K562 (cell line): ENCODE data around the gene LIMS2. TPM values are rescaled to one million over a fixed set of nuclear protein-coding genes. Genes with fewer than 3 reads are reported as not detected.

Source experiments
- ATAC-seq: fragments of 200-7000 bp; cut with Tn5 transposase; 3 replicates; pipeline ENCODE4 v1.9.1; 2020; ENCODE audit warnings: moderate library complexity
- BruUV-seq: library from RNA; stranded (reverse); fragments of 400-500 nt; replicated peaks from 2 replicates; lab custom pipeline; 2021; lab: Mats Ljungman, UMichigan
- CTCF ChIA-PET: fragments of 300-600 bp; formaldehyde crosslinking; extraction: SDS; loops from one replicate; lab custom pipeline; 2021; ENCODE audit warnings: low intra/inter-chr PET ratio; lab: Yijun Ruan, JAX
- POLR2A ChIA-PET: fragments of 300-600, 350-650 bp; sonication (Branson Sonifier 250); formaldehyde crosslinking; extraction: SDS; loops from one replicate; lab custom pipeline; 2021; ENCODE audit warnings: antibody characterized with exemption, inconsistent platforms; lab: Yijun Ruan, JAX
- DNase-seq, 4 experiments: peaks; one replicate each; pipeline versions ENCODE4 v3.0.0 to v3.0.0-alpha.2; 2011 to 2018; ENCODE audit warnings: low spot score in 3 of 4, mixed read lengths in 3 of 4; ENCODE audit errors: extremely low read depth in 1 of 4
- FAIRE-seq: peaks from 2 replicates; lab custom pipeline; 2011; peaks lifted over from hg19 to GRCh38; lab: Jason Lieb, UNC
- H2AFZ ChIP-seq: 2 replicates; pipeline ENCODE4 v1.6.0; 2011; ENCODE audit warnings: low read depth, low read length, control low read depth, inconsistent platforms
- H3K27ac ChIP-seq: fragments of 200-600 bp; 3 replicates; pipeline ENCODE4 v1.8.0; 2011; ENCODE audit warnings: low read depth, mild to moderate bottlenecking, control low read depth, inconsistent platforms, low read length, moderate library complexity, mixed read lengths; ENCODE audit errors: extremely low read depth
- H3K27me3 ChIP-seq, 2 experiments: fragments of 300-600 bp in 1 of 2; 2 replicates in 1 of 2; 3 replicates in 1 of 2; pipeline versions ENCODE4 v1.6.0 to v1.8.0; 2011; ENCODE audit warnings: inconsistent platforms in 2 of 2, low read length in 2 of 2, mild to moderate bottlenecking in 1 of 2, mixed read lengths in 1 of 2, moderate library complexity in 1 of 2; ENCODE audit not compliant: control insufficient read depth in 2 of 2, insufficient read depth in 2 of 2
- H3K36me3 ChIP-seq: fragments of 300-600 bp; 3 replicates; pipeline ENCODE4 v1.8.0; 2011; ENCODE audit warnings: mild to moderate bottlenecking, low read length, inconsistent platforms; ENCODE audit not compliant: control insufficient read depth, insufficient read depth
- H3K4me1 ChIP-seq, 2 experiments: fragments of 200-600 bp in 1 of 2; replicated peaks in 1 of 2; 2 replicates in 1 of 2; 3 replicates in 1 of 2; pipeline versions ENCODE4 v1.5.1 to v1.8.0; 2011; ENCODE audit warnings: inconsistent platforms in 2 of 2, low read length in 2 of 2, mild to moderate bottlenecking in 1 of 2, mixed read lengths in 1 of 2, moderate library complexity in 1 of 2; ENCODE audit not compliant: control insufficient read depth in 2 of 2, insufficient read depth in 2 of 2
- H3K4me2 ChIP-seq: 2 replicates; pipeline ENCODE4 v1.6.1; 2011; ENCODE audit warnings: low read length, control low read depth, inconsistent platforms, mixed read lengths; ENCODE audit not compliant: insufficient read depth
- H3K4me3 ChIP-seq: fragments of 200-600 bp; sonication (generic), shearing (Covaris generic); 2 replicates; pipeline ENCODE4 v1.5.1; 2016; ENCODE audit warnings: control low read depth, inconsistent platforms
- H3K79me2 ChIP-seq: fragments of 200-600 bp; 3 replicates; pipeline ENCODE4 v1.8.0; 2011; ENCODE audit warnings: low read length, inconsistent platforms; ENCODE audit not compliant: control insufficient read depth, insufficient read depth
- H3K9ac ChIP-seq, 2 experiments: 2 replicates each; pipeline versions ENCODE4 v1.6.0 to v1.6.1; 2011; ENCODE audit warnings: low read depth in 2 of 2, low read length in 2 of 2, control low read depth in 1 of 2, inconsistent platforms in 1 of 2, mild to moderate bottlenecking in 1 of 2, mixed read lengths in 1 of 2; ENCODE audit not compliant: insufficient read depth in 1 of 2
- H3K9me1 ChIP-seq: one replicate; pipeline ENCODE4 v1.6.0; 2011; ENCODE audit warnings: inconsistent platforms, mild to moderate bottlenecking, low read length, moderate library complexity; ENCODE audit not compliant: control insufficient read depth, insufficient read depth
- H3K9me3 ChIP-seq: replicated peaks from 2 replicates; pipeline ENCODE4 v1.5.1; 2011; ENCODE audit warnings: low read depth, low read length, inconsistent platforms; ENCODE audit not compliant: control insufficient read depth, insufficient read depth
- H4K20me1 ChIP-seq: replicated peaks from 2 replicates; pipeline ENCODE4 v1.6.1; 2011; ENCODE audit warnings: low read length, inconsistent platforms, mixed read lengths; ENCODE audit not compliant: control insufficient read depth, insufficient read depth
- E2F8 ChIP-seq: fragments of 450-650 bp; IDR thresholded peaks from 2 replicates; pipeline ENCODE4 v1.7.1; 2018; ENCODE audit warnings: mild to moderate bottlenecking, low read depth; ENCODE audit not compliant: partially characterized antibody
- HCFC1 ChIP-seq: IDR thresholded peaks from 2 replicates; pipeline ENCODE4 v1.6.1; 2012; ENCODE audit warnings: low read depth, low read length, improper control_type of control experiment
- HMG20B ChIP-seq: fragments of 250-450 bp; sonication (Bioruptor Pico); IDR thresholded peaks from 2 replicates; pipeline ENCODE4 v1.5.0; 2021; ENCODE audit warnings: mild to moderate bottlenecking
- SPI1 ChIP-seq: IDR thresholded peaks from 2 replicates; pipeline ENCODE4 v1.6.1; 2011; ENCODE audit warnings: low read depth, low read length, control low read depth, borderline replicate concordance
- WGBS: fragments of 100-300 bp; shearing (Covaris generic); methylation state at CpG from one replicate; pipeline ENCODE4 v1.1.6; 2016; ENCODE audit warnings: low coverage, mixed read lengths; ENCODE audit not compliant: insufficient coverage; ENCODE audit errors: missing lambda C conversion rate; 5-methylcytosine and 5-hydroxymethylcytosine counted together
- in situ Hi-C: fragments of 300-500 bp; cut with MboI; formaldehyde crosslinking; loops from 4 replicates; pipeline ENCODE4 v1.15.0; 2018; ENCODE audit warnings: inconsistent platforms, mixed read lengths
- intact Hi-C: fragments of 100-400 bp; cut with micrococcal nuclease; formaldehyde crosslinking; loops from 2 replicates; pipeline ENCODE4 v1.14.2; 2022
- polyA plus RNA-seq, 8 experiments: library from polyadenylated mRNA; depleted of rRNA in 4 of 8; stranded (reverse) in 5 of 8; unstranded in 3 of 8; fragments of >200 nt; fragmentation: Nextera tagmentation in 2 of 8; fragmentation: Illumina TruSeq in 1 of 8; extraction: Ambion mirVana in 2 of 8; extraction: Trizol in 1 of 8; gene quantifications; 2 replicates each; pipeline versions ENCODE4 v1.2.1 to v1.2.3, GENCODE V29; 2011 to 2014; ENCODE audit warnings: inconsistent platforms in 1 of 8, missing spikeins in 1 of 8
- total RNA-seq, 7 experiments: library from RNA; depleted of rRNA in 6 of 7; stranded (reverse); fragments of >200 nt in 6 of 7; fragmentation: Illumina TruSeq in 2 of 7; extraction: Trizol in 2 of 7; gene quantifications; 2 replicates each; pipeline versions ENCODE4 v1.2.1 to v1.2.3, GENCODE V29; 2011 to 2021; ENCODE audit warnings: low replicate concordance in 1 of 7
- TF ChIP-seq, protein P1 (sequence below): fragments of 250-450 bp; sonication (Bioruptor Pico); IDR thresholded peaks from 2 replicates; pipeline ENCODE4 v1.8.0; 2022; ENCODE audit warnings: inconsistent platforms, mild to moderate bottlenecking, moderate library complexity, borderline replicate concordance

LIMS2 gene
- total and polyA plus RNA-seq, 9 of the 15 experiments (the other 6 are each of a cell fraction or from before 2014, with no cell fraction given) = 0.04 to 0.22 TPM; not detected in 7

GRCh38 chr2:127661072-127661649 lies 14.2 kb downstream of the LIMS2 start (continued):
- no peak for TF ChIP-seq E2F8
- TF ChIP-seq SPI1 = no peak
- TF ChIP-seq HCFC1 = no peak

DNA sequence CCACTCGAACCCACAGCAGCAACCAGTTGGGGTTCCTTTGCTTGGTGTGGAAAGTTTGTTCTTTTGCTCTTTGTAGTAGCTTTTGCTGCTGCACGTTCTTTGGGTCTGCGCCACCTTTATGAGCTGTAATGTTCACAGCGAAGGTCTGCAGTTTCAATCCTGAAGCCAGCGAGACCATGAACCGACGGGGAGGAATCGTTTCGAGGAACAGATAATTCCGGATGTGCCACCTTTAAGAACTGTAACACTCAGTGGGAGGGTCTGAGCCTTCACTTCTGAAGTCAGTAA lies 15.1 kb downstream of the LIMS2 start:
- H3K36me3 ChIP-seq = no peaks in the 10 kb centered on the region
- DNase-seq (no peak), ATAC-seq (no peak), FAIRE-seq (no peak)
- no peaks in the 10 kb centered on the region for H3K9me1 ChIP-seq
- in situ Hi-C loops = no loop called here
- H3K4me3 ChIP-seq = no peak overlapping the region
- BruUV-seq = no TSS peak
- H4K20me1 ChIP-seq = no peaks in the 10 kb centered on the region; the same call in none of the 2 replicates
- POLR2A ChIA-PET = interaction anchor here (0.9 kb wide), 1 partner anchor 10 kb away, joined by 3 read pairs; no protein-coding TSS in a partner anchor
- intact Hi-C loops = no loop called here
- TF ChIP-seq, protein P1, sequence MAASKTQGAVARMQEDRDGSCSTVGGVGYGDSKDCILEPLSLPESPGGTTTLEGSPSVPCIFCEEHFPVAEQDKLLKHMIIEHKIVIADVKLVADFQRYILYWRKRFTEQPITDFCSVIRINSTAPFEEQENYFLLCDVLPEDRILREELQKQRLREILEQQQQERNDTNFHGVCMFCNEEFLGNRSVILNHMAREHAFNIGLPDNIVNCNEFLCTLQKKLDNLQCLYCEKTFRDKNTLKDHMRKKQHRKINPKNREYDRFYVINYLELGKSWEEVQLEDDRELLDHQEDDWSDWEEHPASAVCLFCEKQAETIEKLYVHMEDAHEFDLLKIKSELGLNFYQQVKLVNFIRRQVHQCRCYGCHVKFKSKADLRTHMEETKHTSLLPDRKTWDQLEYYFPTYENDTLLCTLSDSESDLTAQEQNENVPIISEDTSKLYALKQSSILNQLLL (CRISPR knock-in tag) = no peak
- no peak for TF ChIP-seq HMG20B (CRISPR knock-in tag)
- 0 out of 2 replicates have a peak overlapping the region, but pooled peaks have one; percentile 51 for H2AFZ ChIP-seq
- no peaks in the 10 kb centered on the region for H3K79me2 ChIP-seq
- CTCF ChIA-PET = no interaction called here
- H3K27ac ChIP-seq = no peak overlapping the region
- no peaks in the 10 kb centered on the region; the same call in 1 of the 2 replicates for H3K9me3 ChIP-seq
- no peak overlapping the region for H3K4me2 ChIP-seq
- 51% methylated on average over 10 of the region's 10 CpGs for WGBS
- peaks cover 2 to 12% of the 10 kb centered on the region in 2 experiments; a peak in 3 of 5 replicates for H3K4me1 ChIP-seq
- H3K9ac ChIP-seq = no peak overlapping the region
- H3K27me3 ChIP-seq = peaks cover 37 to 68% of the 10 kb centered on the region in 2 experiments
